Mucosa of gallbladder (tissue), 1 donor: Measurements from ENCODE around the gene PEAK1. TPM values are rescaled to one million over a fixed set of nuclear protein-coding genes. Genes with fewer than 3 reads are reported as not detected.
A peak's percentile ranks its signal among the peaks of the same experiment; 100 is the strongest.
"Not testable (repeated sequence)": the region's sequence is repeated elsewhere in the genome, so short reads cannot be mapped to it uniquely, and the experiment has no call there.

Source experiments
- DNase-seq: peaks from one replicate; pipeline ENCODE4 v3.0.0-alpha.2; 2020; ENCODE audit warnings: low spot score
- total RNA-seq: library from RNA; stranded (reverse); gene quantifications from one replicate; pipeline ENCODE4 v1.2.1, GENCODE V29; 2021
- donor health status: DM: no; HTN: no; CAD: no.

Gene PEAK1
- total RNA-seq, 1 donor from 2014 or later = 62.1 TPM

- DNase-seq = no peak
These were observed 238.4 kb downstream of the PEAK1 start for GRCh38 chr15:77181305-77182074.

GRCh38 chr15:77180757-77181156 is 239.1 kb downstream of the PEAK1 start:
- DNase-seq = no peak

GRCh38 chr15:77180270-77180669 is 239.6 kb downstream of the PEAK1 start:
- no peak for DNase-seq

GRCh38 chr15:77179541-77179998 is 240.3 kb downstream of the PEAK1 start:
- no peak for DNase-seq

- no peak for DNase-seq
These were observed 241.5 kb downstream of the PEAK1 start for GRCh38 chr15:77178411-77178810.

GRCh38 chr15:77176148-77176547 is 243.8 kb downstream of the PEAK1 start:
- not testable (repeated sequence) for DNase-seq

- DNase-seq = peak; percentile 49
These were observed 246.4 kb downstream of the PEAK1 start for GRCh38 chr15:77173487-77173886.

GRCh38 chr15:77171221-77171967 is 248.5 kb downstream of the PEAK1 start:
- DNase-seq = no peak

- DNase-seq = no peak
These were observed 251.3 kb downstream of the PEAK1 start for GRCh38 chr15:77168616-77169015.

- DNase-seq = no peak
These were observed 251.8 kb downstream of the PEAK1 start for GRCh38 chr15:77168141-77168540.

- no peak for DNase-seq
These were observed 252.5 kb downstream of the PEAK1 start for GRCh38 chr15:77167406-77167805.

GRCh38 chr15:77163781-77164384 is 256.0 kb downstream of the PEAK1 start:
- no peak for DNase-seq

- no peak for DNase-seq
These were observed 256.9 kb downstream of the PEAK1 start for GRCh38 chr15:77162872-77163633.

GRCh38 chr15:77160562-77161478 is 259.1 kb downstream of the PEAK1 start:
- DNase-seq = peak; percentile 65

GRCh38 chr15:77156000-77156399 is 263.9 kb downstream of the PEAK1 start:
- DNase-seq = not testable (repeated sequence)

GRCh38 chr15:77148191-77148590 is 271.7 kb downstream of the PEAK1 start:
- DNase-seq = no peak

GRCh38 chr15:77145370-77145769 is 274.5 kb downstream of the PEAK1 start:
- no peak for DNase-seq

- no peak for DNase-seq
These were observed 275.3 kb downstream of the PEAK1 start for GRCh38 chr15:77144492-77145070.

GRCh38 chr15:77144026-77144425 is 275.9 kb downstream of the PEAK1 start:
- DNase-seq = no peak

GRCh38 chr15:77143616-77144015 is 276.3 kb downstream of the PEAK1 start:
- no peak for DNase-seq
